Upper lobe of left lung (tissue), 4 donors: ENCODE results near the gene BMP6.

Source experiments
- EP300 ChIP-seq, 4 donors: sonication (generic); formaldehyde crosslinking; IDR thresholded peaks; one replicate each; pipeline ENCODE4 v1.5.1; 2017; ENCODE audit warnings: antibody characterized with exemption in 4 of 4, control low read depth in 2 of 4
- POLR2A ChIP-seq, 4 donors: fragments of 450-650 bp; IDR thresholded peaks; one replicate each; pipeline ENCODE4 v1.5.1; 2016 to 2017; ENCODE audit warnings: antibody characterized with exemption in 4 of 4, mild to moderate bottlenecking in 2 of 4
- POLR2AphosphoS5 ChIP-seq, 2 donors: sonication (generic); formaldehyde crosslinking; IDR thresholded peaks; one replicate each; pipeline ENCODE4 v1.5.1; 2017; ENCODE audit warnings: antibody characterized with exemption in 2 of 2
- TF ChIP-seq, protein P1 (sequence below), 6 experiments: fragments of 450-650 bp in 4 of 6; fragments of 200-600 bp in 2 of 6; sonication (generic) in 2 of 6; IDR thresholded peaks; one replicate each; pipeline ENCODE4 v1.5.1; 2016 to 2019; ENCODE audit warnings: antibody characterized with exemption in 6 of 6

DNA sequence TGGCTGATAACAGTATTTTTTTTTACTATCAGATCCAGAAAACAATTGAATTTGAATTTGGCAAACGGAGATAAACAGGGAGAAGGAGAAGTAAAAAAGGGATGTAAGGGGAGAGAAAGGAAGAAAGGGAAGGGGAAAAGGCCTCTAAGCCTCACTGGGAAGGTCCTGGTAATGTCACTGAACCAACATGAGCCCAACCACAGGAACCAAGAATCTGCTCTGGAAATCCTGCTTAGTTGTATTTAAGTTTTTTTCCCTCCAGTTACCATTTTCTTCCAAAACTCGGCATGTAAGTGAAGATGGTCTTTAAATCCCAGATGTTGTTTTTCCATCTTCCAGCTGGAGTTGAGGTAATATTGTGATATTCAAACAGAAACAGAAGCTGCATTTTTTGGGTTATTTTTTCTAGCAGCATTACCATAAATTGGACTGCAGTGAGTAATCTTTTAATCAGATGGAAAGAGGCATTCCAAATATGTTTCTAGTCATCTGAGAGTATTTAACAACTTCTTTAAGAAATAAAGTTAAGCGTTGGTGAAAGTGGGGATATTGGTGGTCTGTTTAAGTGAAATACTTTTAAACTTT lies 93.6 kb downstream of the BMP6 start:
- TF ChIP-seq, protein P1, sequence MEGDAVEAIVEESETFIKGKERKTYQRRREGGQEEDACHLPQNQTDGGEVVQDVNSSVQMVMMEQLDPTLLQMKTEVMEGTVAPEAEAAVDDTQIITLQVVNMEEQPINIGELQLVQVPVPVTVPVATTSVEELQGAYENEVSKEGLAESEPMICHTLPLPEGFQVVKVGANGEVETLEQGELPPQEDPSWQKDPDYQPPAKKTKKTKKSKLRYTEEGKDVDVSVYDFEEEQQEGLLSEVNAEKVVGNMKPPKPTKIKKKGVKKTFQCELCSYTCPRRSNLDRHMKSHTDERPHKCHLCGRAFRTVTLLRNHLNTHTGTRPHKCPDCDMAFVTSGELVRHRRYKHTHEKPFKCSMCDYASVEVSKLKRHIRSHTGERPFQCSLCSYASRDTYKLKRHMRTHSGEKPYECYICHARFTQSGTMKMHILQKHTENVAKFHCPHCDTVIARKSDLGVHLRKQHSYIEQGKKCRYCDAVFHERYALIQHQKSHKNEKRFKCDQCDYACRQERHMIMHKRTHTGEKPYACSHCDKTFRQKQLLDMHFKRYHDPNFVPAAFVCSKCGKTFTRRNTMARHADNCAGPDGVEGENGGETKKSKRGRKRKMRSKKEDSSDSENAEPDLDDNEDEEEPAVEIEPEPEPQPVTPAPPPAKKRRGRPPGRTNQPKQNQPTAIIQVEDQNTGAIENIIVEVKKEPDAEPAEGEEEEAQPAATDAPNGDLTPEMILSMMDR (IDR thresholded peaks at IDR 0.05): no peak
- TF ChIP-seq EP300 (IDR thresholded peaks at IDR 0.05) (no peak), POLR2AphosphoS5 (IDR thresholded peaks at IDR 0.05) (no peak), POLR2A (IDR thresholded peaks at IDR 0.05) (no peak)
